Mesenteric fat pad (tissue), 1 donor: ENCODE data around the gene RANBP3. TPM values are rescaled to one million over a fixed set of nuclear protein-coding genes. Genes with fewer than 3 reads are reported as not detected.
"Not testable (repeated sequence)": the region's sequence is repeated elsewhere in the genome, so short reads cannot be mapped to it uniquely, and the experiment has no call there.

Source experiments
- DNase-seq: peaks from one replicate; pipeline ENCODE4 v3.0.0-alpha.2; 2020; ENCODE audit warnings: low spot score
- total RNA-seq: library from RNA; stranded (reverse); fragmentation: NEBNext Ultra II Directional; extraction: Animal tissue kit (Norgen Biotek cat#: 25700); gene quantifications from one replicate; pipeline ENCODE4 v1.2.1, GENCODE V29; 2021
- donor health status: DM: yes; HTN: yes; CAD: no.

Gene RANBP3
- total RNA-seq, 1 donor from 2014 or later, result 56.7 TPM

DNA sequence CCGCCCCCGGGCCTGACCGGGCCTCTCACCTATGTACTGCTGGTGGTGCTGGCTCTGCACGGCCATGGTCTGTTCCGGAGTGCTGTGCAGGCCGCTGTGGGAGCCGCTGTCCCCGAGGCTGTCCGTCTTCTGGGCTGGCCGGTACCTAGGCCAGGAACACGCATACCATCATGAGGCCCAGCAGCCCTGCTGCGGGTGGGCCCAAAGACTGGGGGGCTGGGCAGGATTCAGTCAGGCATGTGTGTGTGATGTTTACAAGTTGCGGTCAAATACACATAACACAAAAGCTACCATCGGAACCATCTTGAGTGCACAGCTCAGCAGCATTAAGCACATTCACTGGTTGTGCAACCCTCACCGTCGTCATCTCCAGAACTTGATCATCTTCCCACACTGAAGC, 32.2 kb upstream of the RANBP3 start:
- DNase-seq, result no peak

DNA sequence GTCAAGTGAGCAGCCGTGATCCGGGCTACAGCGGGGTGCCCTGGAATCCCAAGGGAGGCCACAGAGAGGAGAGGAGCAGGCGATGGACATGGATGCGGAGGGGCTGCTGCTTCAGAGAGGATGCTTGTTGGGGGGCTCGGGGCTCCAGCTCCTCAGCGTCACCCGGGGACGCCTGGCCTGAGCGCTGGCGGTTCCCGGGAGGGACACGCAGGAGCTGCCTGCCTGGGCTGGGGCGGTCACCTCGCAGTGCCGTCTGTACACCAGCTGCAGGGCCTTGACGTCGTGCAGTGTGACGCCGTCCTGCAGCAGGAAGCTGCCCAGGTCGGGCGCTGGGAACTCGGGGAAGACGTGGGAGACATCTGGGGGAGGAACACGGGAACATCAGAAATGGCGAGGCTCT, 29.9 kb upstream of the RANBP3 start:
- DNase-seq, result no peak

DNA sequence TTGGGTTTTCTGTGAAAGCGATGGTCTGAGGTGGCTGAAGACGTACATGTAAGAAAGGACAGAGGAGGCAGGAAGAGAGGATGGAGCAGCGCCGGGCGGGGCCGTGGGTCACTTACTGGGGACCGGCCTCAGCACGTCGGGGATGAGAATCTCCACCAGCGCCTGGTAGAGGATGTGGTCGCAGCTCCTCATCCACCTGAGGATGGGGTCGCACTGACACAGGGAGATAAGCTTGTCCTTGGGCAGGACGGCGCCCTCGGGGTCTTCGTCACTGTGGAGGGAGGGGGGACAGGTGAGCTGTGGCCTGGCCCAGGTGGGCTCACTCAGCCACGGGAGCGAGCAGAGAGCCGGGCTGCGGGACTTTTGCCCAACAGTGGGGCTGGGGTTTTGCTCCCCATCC, 29.0 kb upstream of the RANBP3 start:
- no peak for DNase-seq

DNA sequence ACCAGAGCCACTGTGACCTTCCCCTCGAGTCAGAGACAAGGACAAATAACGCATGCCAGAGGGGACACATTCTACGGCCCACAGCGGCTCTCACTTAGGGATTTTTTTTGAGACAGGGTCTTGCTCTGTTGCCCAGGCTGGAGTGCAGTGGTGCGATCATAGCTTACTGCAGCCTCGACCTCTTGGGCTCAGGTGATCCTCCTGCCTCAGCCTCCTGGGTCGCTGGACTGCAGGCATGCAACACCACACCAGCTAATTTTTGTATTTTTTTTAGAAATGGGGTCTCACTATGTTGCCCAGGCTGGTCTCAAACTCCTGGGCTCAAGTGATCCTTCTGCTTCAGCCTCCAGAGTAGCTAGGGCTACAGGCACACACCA, 28.1 kb upstream of the RANBP3 start:
- DNase-seq, result not testable (repeated sequence)

DNA sequence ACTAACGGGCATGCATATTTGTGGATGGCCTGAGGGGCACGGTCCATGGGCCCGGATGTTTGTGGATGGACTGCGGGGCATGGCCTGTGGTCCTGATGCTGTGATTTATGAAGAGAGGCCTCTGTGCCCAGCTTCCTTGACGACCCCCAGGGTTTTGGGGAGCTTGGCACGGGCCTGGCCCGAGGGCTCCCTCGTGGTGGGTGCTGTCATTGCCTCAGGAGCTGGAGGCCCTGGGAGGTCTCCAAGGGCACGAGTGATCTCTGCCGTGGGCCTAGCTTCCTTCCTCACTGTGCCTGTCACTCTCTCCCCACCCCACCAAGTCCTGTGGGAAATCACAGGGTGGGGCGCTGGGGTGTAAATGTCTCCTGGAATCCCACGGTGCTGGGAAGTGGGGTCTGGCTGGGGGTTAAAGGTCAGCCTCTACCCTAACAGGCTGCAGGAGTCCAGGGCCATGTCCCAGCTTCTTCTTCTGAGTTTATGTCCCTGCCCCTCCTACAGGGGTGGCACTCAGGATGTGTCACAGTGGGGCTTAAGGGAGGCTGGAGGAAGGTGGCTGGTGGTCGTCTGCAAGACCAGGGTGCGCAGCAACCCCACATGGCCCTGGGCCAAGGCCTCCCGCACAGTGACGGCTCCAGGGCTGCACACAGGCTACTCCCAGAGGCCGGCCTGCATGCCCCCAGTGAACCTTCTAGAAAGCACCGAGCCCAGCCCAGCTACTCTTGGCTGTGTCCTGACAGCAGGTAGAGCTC, 27.6 kb upstream of the RANBP3 start:
- no peak for DNase-seq

DNA sequence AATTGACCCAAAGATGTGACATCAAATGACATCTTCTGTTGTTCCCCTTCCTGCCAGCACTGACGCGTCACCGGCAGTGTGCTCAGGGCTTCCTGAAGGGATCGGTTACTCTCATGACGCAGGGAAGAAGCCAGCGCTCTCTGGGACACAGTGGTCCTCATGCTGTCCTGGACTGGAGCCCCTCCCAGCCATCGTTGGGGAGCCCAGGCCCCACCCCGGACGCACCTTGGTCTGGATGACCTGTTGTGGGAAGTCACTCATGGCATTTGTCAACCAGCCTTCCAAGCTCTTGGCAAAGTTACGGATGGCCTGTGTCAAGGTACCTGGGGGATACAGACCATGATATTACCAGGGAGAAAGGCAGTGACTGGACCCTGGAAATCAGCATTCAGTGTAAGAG, 26.0 kb upstream of the RANBP3 start:
- DNase-seq, result no peak

DNA sequence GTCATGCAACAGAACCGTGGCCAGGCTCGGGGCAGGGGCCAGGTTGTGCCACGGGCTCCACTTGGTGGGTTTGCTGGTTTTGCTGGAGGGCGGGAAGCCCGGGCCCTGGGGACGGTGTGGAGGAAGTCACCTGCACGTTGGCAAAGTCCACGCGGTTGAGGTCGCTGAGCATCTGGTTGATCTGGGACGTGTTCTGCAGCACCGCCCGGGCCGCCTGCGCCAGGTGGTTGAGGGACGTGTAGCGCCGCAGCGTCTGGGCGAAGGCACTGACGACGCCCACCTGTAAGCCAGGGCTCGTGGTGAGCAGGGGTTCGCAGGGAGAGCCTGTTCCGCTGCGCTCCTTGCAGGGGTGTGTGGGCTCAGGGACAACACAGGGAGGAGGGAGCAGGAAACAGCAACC, 24.7 kb upstream of the RANBP3 start:
- DNase-seq, result no peak

DNA sequence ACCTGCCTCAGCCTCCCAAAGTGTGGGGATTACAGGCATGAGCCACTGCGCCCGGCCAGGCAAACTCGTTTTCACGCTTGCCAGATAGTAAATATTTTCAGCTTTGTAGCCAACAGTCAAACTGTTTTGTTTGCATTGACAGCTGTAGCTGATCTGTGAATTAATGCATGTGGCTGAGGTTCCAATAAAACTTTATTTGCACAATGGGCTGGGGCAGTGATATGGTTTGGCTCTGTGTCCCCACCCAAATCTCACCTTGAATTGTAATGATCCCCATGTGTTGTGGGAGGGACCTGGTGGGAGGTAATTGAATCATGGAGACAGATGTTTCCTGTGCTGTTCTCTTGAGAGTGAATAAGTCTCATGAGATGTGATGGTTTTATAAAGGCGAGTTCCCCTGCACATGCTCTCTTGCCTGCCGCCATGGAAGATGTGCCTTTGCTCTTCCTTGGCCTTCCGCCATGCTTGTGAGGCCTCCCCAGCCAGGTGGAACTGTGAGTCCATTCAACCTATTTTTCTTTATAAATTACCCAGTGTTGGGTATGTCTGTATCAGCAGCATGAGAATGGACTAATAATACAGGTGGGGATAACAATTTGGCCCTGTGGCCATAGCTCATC, 22.4 kb upstream of the RANBP3 start:
- DNase-seq, result no peak

DNA sequence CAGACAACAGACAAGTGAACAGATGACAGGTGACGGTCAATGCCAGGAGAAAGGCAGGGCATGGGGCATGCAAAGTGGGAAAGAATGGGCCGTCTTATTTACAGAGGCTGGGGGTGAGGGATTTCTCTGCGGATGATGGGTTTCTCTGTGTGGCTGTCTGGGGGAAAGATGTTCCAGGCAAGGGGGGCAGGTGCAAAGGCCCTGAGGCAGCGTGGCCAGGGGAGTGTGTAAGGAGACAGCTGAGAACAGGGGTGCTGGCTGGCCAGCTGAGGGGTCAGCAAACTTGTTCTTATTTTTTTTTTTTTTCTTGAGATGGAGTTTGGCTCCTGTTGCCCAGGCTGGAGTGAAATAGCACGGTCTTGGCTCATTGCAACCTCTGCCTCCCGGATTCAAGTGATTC, 21.8 kb upstream of the RANBP3 start:
- no peak for DNase-seq

DNA sequence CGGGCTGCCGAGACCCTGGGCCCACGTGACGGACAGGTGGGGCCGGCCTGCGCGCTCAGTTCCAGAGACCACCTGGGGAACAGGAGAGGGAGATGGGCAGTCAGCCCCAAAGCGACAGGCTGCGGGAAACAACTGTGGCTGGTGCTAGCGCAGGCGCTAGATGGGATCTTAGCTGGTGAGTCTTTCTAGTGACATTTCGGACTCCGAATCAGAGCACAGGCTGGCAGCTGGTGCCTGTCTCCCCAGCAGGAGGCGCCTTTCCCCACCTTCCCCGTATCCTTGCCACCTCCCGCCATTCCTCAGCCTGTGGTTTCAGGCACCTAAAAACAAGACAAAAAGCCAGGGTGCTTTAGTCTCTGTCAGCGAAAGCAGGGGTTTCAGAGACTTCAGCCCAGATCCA, 19.4 kb upstream of the RANBP3 start:
- no peak for DNase-seq

DNA sequence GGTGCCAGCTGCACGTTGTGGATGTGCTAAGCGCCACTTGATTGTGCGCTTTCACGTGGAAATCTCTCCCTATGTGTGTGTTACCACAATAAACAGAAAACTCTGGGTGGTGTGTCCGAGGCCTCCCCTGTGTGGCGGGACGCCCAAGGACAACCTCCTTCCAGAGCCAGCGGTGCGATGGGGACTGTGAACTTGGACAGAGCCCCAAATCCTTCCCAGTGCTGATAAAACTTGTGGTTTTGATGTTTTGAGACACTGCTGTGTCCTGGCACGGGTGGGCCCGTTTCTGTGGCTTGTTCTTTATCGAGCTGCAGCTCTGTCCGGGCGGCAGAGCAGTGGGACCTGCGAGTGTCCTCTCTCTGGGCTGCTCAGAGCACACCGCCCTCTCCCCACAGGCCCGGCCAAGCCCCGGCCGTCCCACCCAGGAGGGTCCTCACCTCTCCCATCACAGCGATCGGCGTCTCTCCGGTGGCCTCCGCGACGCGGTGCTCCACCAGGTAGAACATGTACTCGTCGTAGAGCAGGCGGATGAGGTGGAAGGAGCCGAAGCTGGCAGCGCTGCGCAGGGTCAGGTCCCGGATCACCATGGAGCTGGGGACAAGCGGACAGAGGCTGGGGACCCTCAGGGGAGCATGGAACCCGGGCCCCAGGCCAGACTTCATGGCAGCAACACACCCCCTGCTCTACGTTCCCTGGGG, 18.8 kb upstream of the RANBP3 start:
- no peak for DNase-seq

DNA sequence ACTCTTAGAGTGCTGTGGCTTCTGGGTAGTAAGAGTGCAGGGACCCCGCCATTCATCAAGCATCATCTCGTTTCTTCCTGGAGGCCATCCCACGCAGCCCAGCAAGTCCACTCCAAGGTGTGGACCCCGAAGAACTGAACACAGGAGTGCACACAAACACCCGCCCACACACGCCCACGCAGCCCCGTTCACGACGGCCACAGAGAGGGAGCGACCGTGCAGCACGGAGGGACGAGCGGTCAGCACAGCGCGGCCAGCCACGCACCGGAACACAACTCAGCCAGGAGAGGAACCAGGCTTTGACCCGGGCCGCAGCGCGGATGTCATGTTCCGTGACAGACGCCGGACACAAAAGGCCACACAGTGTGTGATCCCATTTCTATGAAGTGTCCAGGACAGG, 18.2 kb upstream of the RANBP3 start:
- no peak for DNase-seq

DNA sequence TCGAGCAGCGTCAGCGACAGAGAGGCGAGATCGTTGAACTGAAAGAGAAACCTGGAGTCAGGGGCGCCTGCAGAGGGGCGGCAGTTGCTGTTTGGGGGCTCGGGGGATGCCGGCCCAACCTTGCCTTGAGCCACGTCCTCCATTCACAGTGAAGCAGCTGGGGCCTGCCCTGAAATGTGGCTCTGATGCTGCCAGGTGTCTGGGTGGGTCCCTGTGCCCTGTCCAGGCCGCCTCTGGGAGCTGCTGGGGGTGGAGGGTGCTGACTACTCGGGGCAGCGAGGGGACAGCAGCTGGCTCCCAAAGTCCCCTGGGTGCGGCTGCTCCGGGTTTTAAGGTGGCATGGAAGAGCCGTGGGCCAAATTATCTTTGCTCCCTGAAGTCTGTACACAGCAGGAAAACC, 17.7 kb upstream of the RANBP3 start:
- no peak for DNase-seq

DNA sequence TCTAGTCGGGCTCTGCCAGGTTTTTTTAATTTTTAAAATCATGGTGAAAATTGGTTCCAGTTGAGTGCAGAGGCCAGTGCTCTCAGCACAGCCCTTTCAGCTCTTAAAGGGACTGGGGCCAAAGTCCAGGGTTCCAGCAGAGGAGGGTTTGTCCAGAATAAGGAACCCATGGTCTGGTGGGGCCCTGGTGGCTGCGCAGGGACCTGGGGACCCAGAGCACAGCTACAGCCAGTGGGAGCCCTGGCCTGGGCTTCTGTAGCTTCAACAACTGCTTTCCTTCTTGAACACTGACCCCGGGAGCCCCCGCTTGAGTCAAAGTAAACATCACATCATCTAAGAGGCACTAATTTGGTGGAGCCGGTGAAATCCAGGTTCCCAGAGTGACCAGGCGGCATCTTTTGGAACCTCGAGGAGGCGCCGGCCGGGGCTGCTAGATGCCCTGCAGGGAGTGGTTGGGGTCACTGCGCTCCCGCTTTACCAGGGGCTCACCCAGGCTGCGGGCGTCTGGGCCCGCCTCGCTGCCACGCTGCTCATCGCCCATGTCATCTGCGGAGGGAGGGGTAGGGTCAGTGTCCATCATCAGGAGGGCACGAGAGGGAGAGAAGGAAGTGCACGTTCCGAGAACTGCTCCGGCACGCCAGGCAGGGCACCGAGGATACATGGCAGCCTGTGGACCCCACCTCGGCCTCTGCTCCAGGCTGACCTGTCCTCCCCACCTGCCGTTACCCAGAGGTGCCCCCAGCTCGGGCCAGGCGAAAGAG, 16.6 kb upstream of the RANBP3 start:
- no peak for DNase-seq

DNA sequence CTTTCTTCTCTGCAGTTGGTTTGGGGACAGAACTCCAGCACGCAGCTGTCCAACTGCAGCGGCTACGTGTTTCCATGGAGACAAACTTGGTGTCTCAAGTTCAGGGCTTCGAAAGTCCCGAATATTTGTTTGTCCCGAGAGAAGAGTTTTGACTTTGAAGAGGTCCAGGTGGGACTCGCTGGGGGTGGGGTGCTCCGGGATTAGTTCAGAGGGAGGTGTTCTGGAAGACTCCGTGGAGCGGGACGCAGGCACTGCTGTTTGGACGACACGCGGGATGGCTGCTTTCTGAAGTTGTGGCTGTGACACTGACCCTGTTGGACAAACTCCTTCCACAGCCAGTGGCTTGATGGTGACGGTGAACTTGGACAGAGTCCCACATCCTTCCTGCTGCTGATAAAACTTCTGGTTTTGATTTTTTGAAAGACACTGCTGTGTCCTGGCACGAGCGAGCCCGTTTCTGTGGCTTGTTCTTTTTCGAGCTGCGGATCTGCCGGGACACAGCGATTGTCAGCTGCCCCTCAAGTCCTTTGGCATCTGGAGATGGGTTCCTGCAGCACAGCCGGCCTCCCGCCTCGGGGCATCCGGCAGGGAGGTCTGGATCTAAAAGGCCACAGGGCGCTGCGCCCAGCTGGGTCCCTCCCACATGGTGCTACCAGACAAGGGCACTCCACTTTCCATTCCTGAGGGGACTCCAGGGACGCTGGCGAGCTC, 15.9 kb upstream of the RANBP3 start:
- DNase-seq, result no peak

DNA sequence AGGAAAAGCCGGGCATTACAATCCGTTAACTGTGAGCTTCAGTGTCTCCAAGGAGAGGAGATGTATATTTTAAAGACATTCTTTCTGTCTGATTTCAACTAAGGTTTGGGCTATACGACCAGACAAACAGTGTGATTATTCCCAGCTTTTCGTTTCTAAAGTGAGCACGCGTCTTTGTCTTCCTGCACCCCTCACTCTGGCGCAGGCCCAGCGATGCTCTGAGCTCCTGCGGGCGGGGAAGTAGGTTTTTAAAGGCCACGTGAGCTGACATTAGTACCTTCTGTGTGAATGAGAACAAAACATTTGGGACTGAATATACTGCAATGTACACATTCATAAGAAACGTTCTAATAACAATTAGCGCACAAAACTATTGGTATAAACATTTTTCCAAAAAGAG, 15.3 kb upstream of the RANBP3 start:
- DNase-seq, result no peak

DNA sequence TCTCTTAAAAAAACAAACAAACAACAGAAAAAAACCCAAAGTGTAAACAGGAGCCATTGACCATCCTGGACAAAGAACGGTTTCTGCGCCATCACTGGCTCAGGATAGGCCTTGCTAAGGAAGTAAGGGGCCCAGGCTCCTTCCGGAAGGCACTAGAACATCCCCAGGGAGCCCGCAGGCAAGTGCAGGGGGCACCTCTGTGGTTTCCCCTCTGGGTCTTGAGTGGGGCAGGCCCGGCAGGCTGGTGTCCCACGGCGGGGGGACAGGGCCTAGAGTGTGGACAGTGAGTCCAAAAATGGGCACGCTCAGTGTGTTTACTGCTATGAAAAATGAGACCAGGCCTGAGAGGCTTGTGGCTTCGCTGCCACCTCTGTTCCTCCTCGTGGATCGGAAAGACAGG, 14.8 kb upstream of the RANBP3 start:
- no peak for DNase-seq

DNA sequence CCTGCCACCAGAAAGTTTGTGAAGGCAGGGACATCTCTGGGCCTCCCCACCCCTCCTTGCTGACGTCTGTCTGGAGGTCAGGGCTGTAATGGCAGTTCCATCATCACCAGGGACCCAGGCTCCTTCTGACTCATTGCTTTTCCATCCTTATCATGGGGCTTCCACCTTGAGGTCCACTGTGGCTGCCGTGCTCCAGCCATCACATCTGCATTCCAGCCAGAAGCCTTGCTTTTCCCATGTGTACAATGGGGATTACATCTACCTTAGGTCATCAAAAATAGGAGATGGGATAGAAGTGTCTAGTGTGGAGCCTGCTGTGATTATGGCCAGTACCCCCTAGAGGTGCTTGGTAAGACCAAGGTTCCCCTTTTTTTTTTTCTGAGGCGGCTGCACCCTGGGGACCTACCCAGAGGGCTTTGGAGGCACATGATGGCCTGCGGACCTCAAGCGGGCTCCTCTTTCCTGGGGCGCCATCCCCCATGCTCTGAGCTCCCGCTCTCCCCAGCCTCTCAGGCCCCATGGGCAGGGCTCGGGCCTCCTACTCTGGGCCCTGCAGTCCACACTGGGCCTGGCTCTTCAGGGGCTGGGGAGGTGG, 13.4 kb upstream of the RANBP3 start:
- no peak for DNase-seq

DNA sequence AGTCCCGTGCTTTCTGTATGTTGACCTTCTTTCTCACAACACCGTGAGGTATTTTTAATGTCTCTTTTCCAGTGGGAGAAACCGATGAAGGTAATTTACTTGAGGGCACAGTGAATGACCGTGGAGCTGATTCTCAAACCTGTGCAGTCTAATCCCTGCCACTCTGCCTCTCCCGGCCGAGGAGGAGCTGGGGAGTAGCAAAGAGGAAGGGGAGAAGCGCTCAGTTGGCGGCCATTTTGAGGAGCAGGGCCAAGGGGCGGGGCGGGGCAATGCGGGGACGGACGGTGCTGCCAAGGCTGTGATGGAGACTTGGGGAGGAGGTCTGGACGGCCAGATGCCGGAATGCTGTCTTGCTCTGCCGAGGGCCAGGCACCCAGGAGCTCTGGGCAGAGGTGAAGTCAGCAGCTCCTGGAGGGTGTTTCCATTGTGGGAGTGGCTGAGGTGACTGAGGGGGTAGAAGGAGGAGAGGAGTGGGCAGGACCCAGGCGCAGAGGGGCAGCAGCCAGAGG, 12.4 kb upstream of the RANBP3 start:
- DNase-seq, result no peak

DNA sequence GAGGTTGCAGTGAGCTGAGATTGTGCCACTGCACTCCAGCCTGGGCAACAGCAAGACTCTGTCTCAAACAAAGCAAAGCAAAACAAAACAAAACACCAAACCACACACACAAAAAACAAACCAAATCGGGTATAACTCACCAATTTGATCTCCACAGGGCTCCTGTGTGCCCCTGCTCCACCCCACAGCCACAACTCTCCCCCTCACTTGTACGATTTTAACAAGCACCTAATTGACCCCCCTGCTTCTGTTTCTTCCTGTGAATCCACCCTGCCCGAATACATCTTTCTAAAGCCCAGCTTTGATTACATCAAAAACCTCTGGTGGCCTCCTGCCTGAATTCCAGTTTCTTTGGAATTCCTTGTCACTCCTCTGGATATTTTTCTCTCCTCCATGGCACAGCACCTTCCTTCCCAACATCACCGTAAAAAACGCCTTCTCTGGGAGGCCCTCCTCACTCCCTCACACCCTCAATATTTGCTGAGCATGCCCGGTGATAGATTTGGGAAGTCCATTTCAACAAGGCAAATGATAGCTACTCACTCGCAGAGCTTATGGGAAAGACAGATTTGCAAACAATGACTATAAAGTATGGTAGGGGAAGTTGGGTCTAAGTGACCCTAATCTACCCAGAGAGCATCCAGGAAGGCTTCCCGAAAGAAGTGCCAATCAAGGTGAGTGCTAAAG, 11.6 kb upstream of the RANBP3 start:
- DNase-seq, result no peak
